Astrocyte (in vitro differentiated cells and primary cell): ENCODE measurements around the gene CDH19. TPM values are rescaled to one million over a fixed set of nuclear protein-coding genes. Genes with fewer than 3 reads are reported as not detected.

Experiments used
- DNase-seq: peaks from one replicate; pipeline ENCODE4 v3.0.0-alpha.2; 2010; ENCODE audit warnings: low read depth
- FAIRE-seq: peaks from 2 replicates; lab custom pipeline; 2011; peaks lifted over from hg19 to GRCh38; lab: Jason Lieb, UNC
- H2AFZ ChIP-seq: 2 replicates; pipeline ENCODE4 v1.6.0; 2012; ENCODE audit warnings: low read depth, low read length, inconsistent platforms
- H3K27ac ChIP-seq: 2 replicates; pipeline ENCODE4 v1.5.1; 2011; ENCODE audit warnings: low read depth, low read length, inconsistent platforms
- H3K27me3 ChIP-seq: 2 replicates; pipeline ENCODE4 v1.6.0; 2011; ENCODE audit warnings: low read length, inconsistent platforms; ENCODE audit not compliant: insufficient read depth
- H3K36me3 ChIP-seq: 2 replicates; pipeline ENCODE4 v1.5.1; 2011; ENCODE audit warnings: low read length, inconsistent platforms; ENCODE audit not compliant: insufficient read depth
- H3K4me1 ChIP-seq: 2 replicates; pipeline ENCODE4 v1.5.1; 2011; ENCODE audit warnings: low read length, inconsistent platforms; ENCODE audit not compliant: insufficient read depth
- H3K4me2 ChIP-seq: 2 replicates; pipeline ENCODE4 v1.6.0; 2012; ENCODE audit warnings: low read length, inconsistent platforms
- H3K4me3 ChIP-seq: 2 replicates; pipeline ENCODE4 v1.5.1; 2011; ENCODE audit warnings: low read depth, mild to moderate bottlenecking, low read length, inconsistent platforms; ENCODE audit not compliant: insufficient read depth
- H3K79me2 ChIP-seq: 2 replicates; pipeline ENCODE4 v1.6.0; 2012; ENCODE audit warnings: mild to moderate bottlenecking, low read length, inconsistent platforms; ENCODE audit not compliant: insufficient read depth
- H3K9ac ChIP-seq: 2 replicates; pipeline ENCODE4 v1.6.0; 2012; ENCODE audit warnings: mild to moderate bottlenecking, low read length, inconsistent platforms
- H3K9me3 ChIP-seq: 2 replicates; pipeline ENCODE4 v1.5.1; 2012; ENCODE audit warnings: low read depth, mild to moderate bottlenecking, low read length, inconsistent platforms; ENCODE audit not compliant: insufficient read depth
- H4K20me1 ChIP-seq: 2 replicates; pipeline ENCODE4 v1.6.0; 2012; ENCODE audit warnings: low read length, inconsistent platforms; ENCODE audit not compliant: insufficient read depth
- H3K27ac Mint-ChIP-seq: one replicate; pipeline ENCODE4 v1.8.0; 2021; ENCODE audit warnings: mild to moderate bottlenecking, mixed read lengths; ENCODE audit not compliant: unreplicated experiment
- H3K27me3 Mint-ChIP-seq: one replicate; pipeline ENCODE4 v1.8.0; 2021; ENCODE audit warnings: low read depth, mixed read lengths; ENCODE audit not compliant: unreplicated experiment
- H3K36me3 Mint-ChIP-seq: one replicate; pipeline ENCODE4 v1.8.0; 2021; ENCODE audit warnings: low read depth, mixed read lengths; ENCODE audit not compliant: unreplicated experiment
- H3K4me1 Mint-ChIP-seq: one replicate; pipeline ENCODE4 v1.8.0; 2021; ENCODE audit warnings: low read depth, mixed read lengths; ENCODE audit not compliant: unreplicated experiment
- H3K4me3 Mint-ChIP-seq: one replicate; pipeline ENCODE4 v1.8.0; 2021; ENCODE audit warnings: mild to moderate bottlenecking, moderate library complexity, mixed read lengths; ENCODE audit not compliant: unreplicated experiment
- H3K9me3 Mint-ChIP-seq: one replicate; pipeline ENCODE4 v1.8.0; 2021; ENCODE audit warnings: mild to moderate bottlenecking, mixed read lengths; ENCODE audit not compliant: unreplicated experiment
- CTCF ChIP-seq: IDR thresholded peaks from 2 replicates; pipeline ENCODE4 v1.5.1; 2011; ENCODE audit warnings: low read depth, mild to moderate bottlenecking, inconsistent platforms, low read length, moderate library complexity; ENCODE audit not compliant: insufficient read depth
- EZH2 ChIP-seq: IDR thresholded peaks from 2 replicates; pipeline ENCODE4 v1.6.1; 2012; ENCODE audit warnings: mild to moderate bottlenecking, low read length, inconsistent platforms; ENCODE audit not compliant: insufficient read depth
- total RNA-seq: library from RNA; stranded (reverse); gene quantifications from 2 replicates; pipeline ENCODE4 v1.2.1, GENCODE V29; 2021

The CDH19 gene
- total RNA-seq, 1 donor from 2014 or later: not detected

- DNase-seq: no peak
Measured at GRCh38 chr18:66615176-66615575, 11.3 kb upstream of the CDH19 start.

GRCh38 chr18:66607632-66608031 lies 3.7 kb upstream of the CDH19 start:
- Histone ChIP-seq H3K4me3 (no peak overlapping the region), H3K27me3 (no peaks in the 10 kb centered on the region), H3K27ac (no peak overlapping the region), H3K4me2 (no peak overlapping the region), H3K36me3 (no peaks in the 10 kb centered on the region), H2AFZ (no peak overlapping the region), H4K20me1 (no peaks in the 10 kb centered on the region), H3K9me3 (no peaks in the 10 kb centered on the region), H3K79me2 (no peaks in the 10 kb centered on the region), H3K9ac (no peak overlapping the region), H3K4me1 (no peaks in the 10 kb centered on the region)
- DNase-seq (no peak), FAIRE-seq (no peak)
- Mint-ChIP-seq H3K36me3 (no peaks in the 10 kb centered on the region), H3K27ac (no peak overlapping the region), H3K4me1 (no peaks in the 10 kb centered on the region), H3K4me3 (no peak overlapping the region), H3K9me3 (no peaks in the 10 kb centered on the region), H3K27me3 (no peaks in the 10 kb centered on the region)
- TF ChIP-seq CTCF (no peak), EZH2 (no peak)

More at GRCh38 chr18:66615176-66615575, 11.3 kb upstream of the CDH19 start:
- Histone ChIP-seq H3K4me3 (no peak overlapping the region), H3K79me2 (no peaks in the 10 kb centered on the region), H3K9me3 (no peaks in the 10 kb centered on the region), H2AFZ (no peak overlapping the region), H3K9ac (no peak overlapping the region), H3K27ac (no peak overlapping the region), H3K27me3 (no peaks in the 10 kb centered on the region), H4K20me1 (no peaks in the 10 kb centered on the region), H3K4me2 (no peak overlapping the region), H3K36me3 (no peaks in the 10 kb centered on the region), H3K4me1 (no peaks in the 10 kb centered on the region)
- H3K27ac Mint-ChIP-seq: no peak overlapping the region
- no peak for TF ChIP-seq CTCF
- no peak for TF ChIP-seq EZH2
- H3K4me3 Mint-ChIP-seq: no peak overlapping the region
- no peak for FAIRE-seq
- H3K36me3 Mint-ChIP-seq: no peaks in the 10 kb centered on the region
- H3K4me1 Mint-ChIP-seq: no peaks in the 10 kb centered on the region
- H3K9me3 Mint-ChIP-seq: no peaks in the 10 kb centered on the region
- no peaks in the 10 kb centered on the region for H3K27me3 Mint-ChIP-seq

GRCh38 chr18:66601649-66602048 lies 2.2 kb downstream of the CDH19 start:
- TF ChIP-seq EZH2 (no peak), CTCF (no peak)
- FAIRE-seq (no peak), DNase-seq (no peak)
- no peak overlapping the region for H3K4me3 ChIP-seq
- H3K27ac Mint-ChIP-seq: no peak overlapping the region
- no peaks in the 10 kb centered on the region for H3K79me2 ChIP-seq
- no peak overlapping the region for H3K4me3 Mint-ChIP-seq
- H3K27ac ChIP-seq: no peak overlapping the region
- no peaks in the 10 kb centered on the region for H4K20me1 ChIP-seq
- no peaks in the 10 kb centered on the region for H3K36me3 ChIP-seq
- H3K4me2 ChIP-seq: no peak overlapping the region
- no peaks in the 10 kb centered on the region for H3K27me3 ChIP-seq
- H3K4me1 ChIP-seq: no peaks in the 10 kb centered on the region
- no peak overlapping the region for H3K9ac ChIP-seq
- H2AFZ ChIP-seq: no peak overlapping the region
- no peaks in the 10 kb centered on the region for H3K36me3 Mint-ChIP-seq
- no peaks in the 10 kb centered on the region for H3K4me1 Mint-ChIP-seq
- H3K9me3 Mint-ChIP-seq: no peaks in the 10 kb centered on the region
- no peaks in the 10 kb centered on the region for H3K27me3 Mint-ChIP-seq
- no peaks in the 10 kb centered on the region for H3K9me3 ChIP-seq
